Panc1 (cell line): ENCODE data around the gene SYTL1. TPM values are rescaled to one million over a fixed set of nuclear protein-coding genes. Genes with fewer than 3 reads are reported as not detected.

Experiments used
- ATAC-seq: fragments of 200-7000 bp; cut with Tn5 transposase; 2 replicates; pipeline ENCODE4 v1.9.1; 2020; ENCODE audit warnings: mild to moderate bottlenecking, moderate library complexity
- BruUV-seq: library from RNA; stranded (reverse); fragments of 400-500 nt; replicated peaks from 2 replicates; lab custom pipeline; 2021; lab: Mats Ljungman, UMichigan
- CTCF ChIA-PET: fragments of 300-600 bp; sonication (Branson Sonifier 250); formaldehyde crosslinking; loops from one replicate; lab custom pipeline; 2022; ENCODE audit warnings: antibody characterized with exemption; lab: Charles Lee
- POLR2A ChIA-PET: fragments of 300-600 bp; sonication (Branson Sonifier 250); formaldehyde crosslinking; loops from one replicate; lab custom pipeline; 2022; ENCODE audit warnings: antibody characterized with exemption; lab: Charles Lee
- DNase-seq: peaks from one replicate; pipeline ENCODE4 v3.0.0-alpha.2; 2010; ENCODE audit warnings: low read depth, low spot score
- H3K27ac ChIP-seq: 2 replicates; pipeline ENCODE4 v1.5.1; 2011; ENCODE audit warnings: mild to moderate bottlenecking, low read length, inconsistent platforms
- H3K27me3 ChIP-seq: fragments of 200-500 bp; sonication (Bioruptor generic); 2 replicates; pipeline ENCODE4 v1.6.0; 2014; ENCODE audit warnings: low read length, inconsistent platforms; ENCODE audit not compliant: control insufficient read depth, insufficient read depth
- H3K36me3 ChIP-seq: fragments of 200-500 bp; sonication (Bioruptor generic); 2 replicates; pipeline ENCODE4 v1.5.1; 2014; ENCODE audit warnings: inconsistent platforms, mild to moderate bottlenecking, low read length, moderate library complexity; ENCODE audit not compliant: control insufficient read depth, insufficient read depth
- H3K4me1 ChIP-seq: 2 replicates; pipeline ENCODE4 v1.5.1; 2011; ENCODE audit warnings: inconsistent platforms, mild to moderate bottlenecking, low read length, moderate library complexity; ENCODE audit not compliant: control insufficient read depth, insufficient read depth
- H3K4me3 ChIP-seq, 2 experiments: 2 replicates each; pipeline ENCODE4 v1.5.1; 2011 to 2012; ENCODE audit warnings: low read depth in 2 of 2, low read length in 2 of 2, mild to moderate bottlenecking in 2 of 2, inconsistent platforms in 1 of 2, moderate library complexity in 1 of 2
- H3K9me3 ChIP-seq: fragments of 200-500 bp; sonication (Bioruptor generic); 2 replicates; pipeline ENCODE4 v1.5.1; 2014; ENCODE audit warnings: low read depth, mild to moderate bottlenecking, inconsistent platforms, low read length, moderate library complexity; ENCODE audit not compliant: control insufficient read depth, insufficient read depth
- CTCF ChIP-seq: fragments of 450-650 bp; IDR thresholded peaks from 2 replicates; pipeline ENCODE4 v1.5.1; 2017; ENCODE audit warnings: mild to moderate bottlenecking
- POLR2AphosphoS5 ChIP-seq: IDR thresholded peaks from 2 replicates; pipeline ENCODE4 v1.6.1; 2012; ENCODE audit warnings: mild to moderate bottlenecking, low read depth, low read length, moderate library complexity
- REST ChIP-seq, 2 experiments: IDR thresholded peaks; 2 replicates each; pipeline ENCODE4 v1.6.1; 2011 to 2012; ENCODE audit warnings: low read depth in 2 of 2, control low read depth in 1 of 2, low read length in 1 of 2, mild to moderate bottlenecking in 1 of 2, moderate library complexity in 1 of 2; ENCODE audit not compliant: insufficient read depth in 1 of 2
- SIN3A ChIP-seq: IDR thresholded peaks from 2 replicates; pipeline ENCODE4 v1.6.1; 2012; ENCODE audit warnings: low read depth, mild to moderate bottlenecking, low read length, moderate library complexity, borderline replicate concordance; ENCODE audit not compliant: insufficient read depth
- TCF7L2 ChIP-seq: IDR thresholded peaks from 2 replicates; pipeline ENCODE4 v1.6.1; 2011; ENCODE audit warnings: mild to moderate bottlenecking, low read depth, low read length, inconsistent platforms
- in situ Hi-C: cut with HindIII; loops from 2 replicates; pipeline ENCODE4 v1.10.0; 2016; ENCODE audit warnings: low sequenced_read_pairs, low pct_unique_long_range_greater_than_20kb
- intact Hi-C: fragments of 100-400 bp; cut with micrococcal nuclease; formaldehyde crosslinking; loops from one replicate; pipeline ENCODE4 v1.10.0; 2022; ENCODE audit not compliant: unreplicated experiment
- total RNA-seq: library from RNA; stranded (reverse); gene quantifications from one replicate; pipeline ENCODE4 v1.2.1, GENCODE V29; 2021; ENCODE audit not compliant: unreplicated experiment

SYTL1 gene
- total RNA-seq, 1 experiment from 2014 or later, result 2.4 TPM

- in situ Hi-C loops, result no loop called here
Observed at GRCh38 chr1:27374362-27375086, 32.7 kb downstream of the SYTL1 start, which contains the start of gene FCN3. Gene FCN3, minus strand, starts transcription at chr1:27374824. Its CDS starts 6 bp downstream, at chr1:27374818.

GRCh38 chr1:27377760-27378495, 36.1 kb downstream of the SYTL1 start:
- in situ Hi-C loops (no loop called here), intact Hi-C loops (no loop called here)
- H3K4me1 ChIP-seq, result no peaks in the 10 kb centered on the region
- H3K36me3 ChIP-seq, result no peaks in the 10 kb centered on the region
- no peaks in the 10 kb centered on the region for H3K9me3 ChIP-seq
- ChIA-PET POLR2A (interaction anchor here (0.6 kb wide), 1 partner anchor 34 kb away, joined by 4 read pairs; no protein-coding TSS in a partner anchor), CTCF (interaction anchor here (0.6 kb wide), 1 partner anchor 11 kb away, joined by 3 read pairs; no protein-coding TSS in a partner anchor)
- BruUV-seq, result no TSS peak
- no peak overlapping the region for H3K4me3 ChIP-seq
- ATAC-seq, result no peak
- DNase-seq, result no peak
- TF ChIP-seq CTCF (no peak), SIN3A (no peak)
- no peak overlapping the region for H3K27ac ChIP-seq
- no peaks in the 10 kb centered on the region for H3K27me3 ChIP-seq

More at GRCh38 chr1:27374362-27375086, 32.7 kb downstream of the SYTL1 start, which contains the start of gene FCN3:
- intact Hi-C loops, result no loop called here
- CTCF ChIA-PET, result no interaction called here
- POLR2A ChIA-PET, result interaction anchor here (0.7 kb wide), 1 partner anchor 9 kb away, joined by 3 read pairs; no protein-coding TSS in a partner anchor
- H3K4me3 ChIP-seq, result no peak within 1 kb of the TSS
- BruUV-seq, result no TSS peak
- H3K36me3 ChIP-seq, result no peaks in the 10 kb centered on the region
- H3K27me3 ChIP-seq, result no peaks in the 10 kb centered on the region
- no peak for DNase-seq
- TF ChIP-seq TCF7L2 (no peak), POLR2AphosphoS5 (no peak), CTCF (no peak)
- H3K27ac ChIP-seq, result no peak within 1 kb of the TSS
- no peak for ATAC-seq
- no peaks in the 10 kb centered on the region for H3K4me1 ChIP-seq
- no peaks in the 10 kb centered on the region for H3K9me3 ChIP-seq

- ATAC-seq (no peak), DNase-seq (no peak)
- no TSS peak for BruUV-seq
- ChIA-PET POLR2A (no interaction called here), CTCF (no interaction called here)
- no peaks in the 10 kb centered on the region for H3K27me3 ChIP-seq
- TF ChIP-seq SIN3A (no peak), TCF7L2 (no peak), REST (IDR thresholded peaks at IDR 0.05; ENCODE audit: insufficient read depth in 1 of 2, low read depth in 2 of 2, low read length in 1 of 2) (no peak), CTCF (no peak), POLR2AphosphoS5 (no peak)
- H3K36me3 ChIP-seq, result no peaks in the 10 kb centered on the region
- no peaks in the 10 kb centered on the region for H3K4me1 ChIP-seq
- H3K9me3 ChIP-seq, result no peaks in the 10 kb centered on the region
- H3K27ac ChIP-seq, result no peak overlapping the region
- intact Hi-C loops, result no loop called here
- H3K4me3 ChIP-seq, result no peak overlapping the region
- in situ Hi-C loops, result no loop called here
Observed at GRCh38 chr1:27379564-27380122, 37.8 kb downstream of the SYTL1 start.
